Osteocyte (in vitro differentiated cells): ENCODE results near the gene PLXNA4. TPM values are rescaled to one million over a fixed set of nuclear protein-coding genes. Genes with fewer than 3 reads are reported as not detected.

ENCODE experiments used
- DNase-seq: peaks from one replicate; pipeline ENCODE4 v3.0.0; 2021; ENCODE audit warnings: mixed read lengths; ENCODE audit not compliant: unreplicated experiment; ENCODE audit errors: extremely low spot score
- H3K27ac Mint-ChIP-seq: one replicate; pipeline ENCODE4 v1.8.0; 2021; ENCODE audit warnings: mild to moderate bottlenecking, mixed read lengths; ENCODE audit not compliant: unreplicated experiment
- H3K27me3 Mint-ChIP-seq: one replicate; pipeline ENCODE4 v1.8.0; 2021; ENCODE audit warnings: mixed read lengths; ENCODE audit not compliant: unreplicated experiment
- H3K36me3 Mint-ChIP-seq: one replicate; pipeline ENCODE4 v1.8.0; 2021; ENCODE audit warnings: mixed read lengths; ENCODE audit not compliant: unreplicated experiment
- H3K4me1 Mint-ChIP-seq: one replicate; pipeline ENCODE4 v1.8.0; 2021; ENCODE audit warnings: mixed read lengths; ENCODE audit not compliant: unreplicated experiment
- H3K4me3 Mint-ChIP-seq: one replicate; pipeline ENCODE4 v1.8.0; 2021; ENCODE audit warnings: mild to moderate bottlenecking, moderate library complexity, mixed read lengths; ENCODE audit not compliant: unreplicated experiment
- H3K9me3 Mint-ChIP-seq: one replicate; pipeline ENCODE4 v1.8.0; 2021; ENCODE audit warnings: mixed read lengths; ENCODE audit not compliant: unreplicated experiment
- total RNA-seq: library from RNA; stranded (reverse); gene quantifications from 2 replicates; pipeline ENCODE4 v1.2.1, GENCODE V29; 2021
- TF ChIP-seq, protein P1 (sequence below): fragments of 200-600 bp; sonication (generic); IDR thresholded peaks from 2 replicates; pipeline ENCODE4 v1.5.0; 2021; ENCODE audit warnings: antibody characterized with exemption, mild to moderate bottlenecking, moderate library complexity

Gene PLXNA4
- total RNA-seq, 1 donor from 2014 or later = 59.0 TPM

DNA sequence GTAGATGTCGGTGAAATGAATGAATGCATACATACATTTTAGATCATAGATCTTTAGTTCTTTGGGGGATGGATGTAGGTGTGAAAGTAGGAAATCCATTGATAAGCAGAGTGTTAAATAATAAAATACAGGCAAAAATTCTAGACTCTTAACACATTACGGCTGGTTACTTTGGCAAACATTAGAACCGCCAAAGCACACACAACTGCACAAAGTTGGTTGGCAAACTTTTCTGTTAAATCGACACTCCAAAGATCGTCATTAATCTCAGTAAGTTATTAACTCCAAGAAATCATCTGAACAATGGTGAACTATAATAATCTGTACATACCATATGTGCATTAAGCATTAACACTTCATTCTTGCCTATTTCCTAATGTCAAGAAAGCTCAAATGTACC is 231.2 kb downstream of the PLXNA4 start:
- Mint-ChIP-seq H3K4me3 (no peak overlapping the region), H3K36me3 (no peaks in the 10 kb centered on the region), H3K27me3 (peaks cover 10% of the 10 kb centered on the region), H3K9me3 (no peaks in the 10 kb centered on the region), H3K4me1 (peaks cover 5% of the 10 kb centered on the region), H3K27ac (no peak overlapping the region)
- DNase-seq = no peak
- TF ChIP-seq, protein P1, sequence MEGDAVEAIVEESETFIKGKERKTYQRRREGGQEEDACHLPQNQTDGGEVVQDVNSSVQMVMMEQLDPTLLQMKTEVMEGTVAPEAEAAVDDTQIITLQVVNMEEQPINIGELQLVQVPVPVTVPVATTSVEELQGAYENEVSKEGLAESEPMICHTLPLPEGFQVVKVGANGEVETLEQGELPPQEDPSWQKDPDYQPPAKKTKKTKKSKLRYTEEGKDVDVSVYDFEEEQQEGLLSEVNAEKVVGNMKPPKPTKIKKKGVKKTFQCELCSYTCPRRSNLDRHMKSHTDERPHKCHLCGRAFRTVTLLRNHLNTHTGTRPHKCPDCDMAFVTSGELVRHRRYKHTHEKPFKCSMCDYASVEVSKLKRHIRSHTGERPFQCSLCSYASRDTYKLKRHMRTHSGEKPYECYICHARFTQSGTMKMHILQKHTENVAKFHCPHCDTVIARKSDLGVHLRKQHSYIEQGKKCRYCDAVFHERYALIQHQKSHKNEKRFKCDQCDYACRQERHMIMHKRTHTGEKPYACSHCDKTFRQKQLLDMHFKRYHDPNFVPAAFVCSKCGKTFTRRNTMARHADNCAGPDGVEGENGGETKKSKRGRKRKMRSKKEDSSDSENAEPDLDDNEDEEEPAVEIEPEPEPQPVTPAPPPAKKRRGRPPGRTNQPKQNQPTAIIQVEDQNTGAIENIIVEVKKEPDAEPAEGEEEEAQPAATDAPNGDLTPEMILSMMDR = no peak

DNA sequence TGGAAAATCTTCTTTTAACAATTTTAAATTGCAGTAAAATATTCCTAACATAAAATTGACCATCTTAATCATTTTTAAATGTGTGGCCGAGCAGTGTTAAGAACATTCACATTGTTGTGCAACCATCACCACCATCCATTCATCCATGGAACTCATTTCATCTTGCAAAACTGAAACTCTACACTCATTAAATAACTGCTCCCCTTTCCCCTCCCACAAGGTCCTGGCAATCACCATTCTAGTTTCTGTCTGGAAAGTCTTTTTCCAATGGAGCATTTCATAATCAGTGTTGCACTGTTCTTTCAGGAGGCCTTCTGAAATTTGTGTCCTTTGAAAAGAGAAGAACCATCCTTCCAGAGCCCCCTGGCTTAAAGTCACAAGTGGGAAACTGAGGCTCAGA is 233.1 kb downstream of the PLXNA4 start:
- Mint-ChIP-seq H3K4me3 (no peak overlapping the region), H3K4me1 (no peaks in the 10 kb centered on the region), H3K27ac (no peak overlapping the region), H3K36me3 (no peaks in the 10 kb centered on the region), H3K27me3 (peaks cover 10% of the 10 kb centered on the region), H3K9me3 (no peaks in the 10 kb centered on the region)
- no peak for DNase-seq
- TF ChIP-seq, protein P1 = no peak

DNA sequence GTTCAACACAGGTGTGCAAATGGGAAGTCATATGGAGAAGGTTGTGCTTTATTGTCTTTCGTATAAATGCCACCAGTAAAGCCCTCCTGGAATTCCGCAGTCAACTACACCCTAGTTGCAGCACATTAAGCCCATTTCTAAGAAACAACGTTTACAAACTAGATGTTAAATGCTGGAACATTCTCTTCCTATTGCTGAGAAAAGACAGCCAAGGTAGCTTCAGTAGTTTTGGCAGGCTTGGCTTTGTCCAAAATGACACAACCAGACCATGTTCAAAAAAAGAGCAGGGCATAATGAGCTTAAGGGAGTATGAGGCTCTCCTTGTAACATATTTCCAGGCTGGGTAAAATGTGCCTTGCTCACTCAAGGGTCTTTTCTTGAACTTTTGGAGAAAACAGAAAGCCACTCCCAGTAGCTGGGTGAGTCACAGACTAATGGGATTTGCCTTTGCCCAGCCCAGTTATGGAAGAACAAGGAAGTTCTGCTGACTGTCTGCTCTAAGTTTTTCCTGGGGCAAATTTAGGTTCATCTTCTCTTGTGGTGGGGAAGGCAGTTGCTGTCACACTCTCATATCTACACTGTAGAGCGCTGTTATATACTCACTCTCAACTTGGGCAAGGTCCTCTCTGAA is 238.7 kb downstream of the PLXNA4 start:
- H3K36me3 Mint-ChIP-seq = no peaks in the 10 kb centered on the region
- TF ChIP-seq, protein P1 = no peak
- peaks cover 9% of the 10 kb centered on the region for H3K27me3 Mint-ChIP-seq
- DNase-seq = no peak
- no peaks in the 10 kb centered on the region for H3K9me3 Mint-ChIP-seq
- H3K27ac Mint-ChIP-seq = no peak overlapping the region
- H3K4me1 Mint-ChIP-seq = peaks cover 5% of the 10 kb centered on the region
- no peak overlapping the region for H3K4me3 Mint-ChIP-seq

DNA sequence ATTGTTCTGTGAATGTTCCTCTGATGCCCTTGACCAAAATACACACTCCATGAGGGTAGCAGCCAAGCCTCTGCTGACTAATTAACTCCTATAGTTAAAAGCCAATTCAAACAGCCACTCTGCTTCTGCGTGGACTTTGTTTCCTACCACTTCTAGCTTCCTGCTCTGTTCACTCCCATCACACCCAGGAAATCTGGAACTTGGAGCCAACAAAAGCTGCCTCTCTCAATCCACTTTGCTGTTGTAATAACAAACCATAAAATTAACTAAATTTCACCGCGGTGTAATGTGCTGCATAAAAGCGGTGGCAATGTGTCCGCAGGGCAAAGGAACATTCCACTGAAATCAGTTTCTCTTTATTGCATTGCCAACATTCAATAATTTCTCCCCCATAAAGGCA is 239.5 kb downstream of the PLXNA4 start:
- Mint-ChIP-seq H3K4me1 (peaks cover 5% of the 10 kb centered on the region), H3K36me3 (no peaks in the 10 kb centered on the region), H3K27ac (no peak overlapping the region), H3K27me3 (peaks cover 9% of the 10 kb centered on the region), H3K9me3 (no peaks in the 10 kb centered on the region), H3K4me3 (no peak overlapping the region)
- TF ChIP-seq, protein P1 = no peak
- no peak for DNase-seq

DNA sequence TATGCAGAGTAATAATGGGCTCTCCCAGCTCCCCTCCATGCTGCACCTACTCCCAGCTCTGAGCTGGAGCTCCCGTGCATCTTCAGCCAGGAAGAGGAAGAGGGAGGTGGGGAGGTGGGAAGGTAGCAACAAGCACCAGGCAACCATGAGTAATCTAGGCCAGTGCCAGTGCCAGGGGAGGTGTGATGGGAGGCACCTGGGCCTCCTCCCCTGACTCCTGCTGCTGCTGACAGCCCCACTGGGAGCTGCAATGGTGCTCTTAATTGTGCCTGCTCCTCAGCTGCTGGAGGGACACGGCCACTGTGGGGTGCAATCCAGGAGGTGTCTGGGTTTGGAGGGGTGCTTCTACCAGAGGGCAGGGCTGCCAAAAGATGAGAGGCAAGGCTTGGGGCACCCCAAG is 243.0 kb downstream of the PLXNA4 start:
- H3K27ac Mint-ChIP-seq = no peak overlapping the region
- peaks cover 6% of the 10 kb centered on the region for H3K36me3 Mint-ChIP-seq

More for the DNA sequence above, 243.0 kb downstream of the PLXNA4 start:
- no peak for DNase-seq
- H3K4me1 Mint-ChIP-seq = peaks cover 5% of the 10 kb centered on the region
- no peak overlapping the region for H3K4me3 Mint-ChIP-seq
- H3K9me3 Mint-ChIP-seq = no peaks in the 10 kb centered on the region
- TF ChIP-seq, protein P1 = no peak
- H3K27me3 Mint-ChIP-seq = peaks cover 16% of the 10 kb centered on the region
